ENCODE measurements around the gene SLC12A8. TPM values are rescaled to one million over a fixed set of nuclear protein-coding genes. Genes with fewer than 3 reads are reported as not detected.

Gene SLC12A8
- total and polyA plus RNA-seq, 10 of the 15 experiments (the other 5 are each of a cell fraction or from before 2014, with no cell fraction given), result 2.5 to 71.6 (median 50.1) TPM

GRCh38 chr3:125072301-125072700 lies 140.2 kb downstream of the SLC12A8 start:
- Histone ChIP-seq H3K9me3 (replicated peaks; ENCODE audit: control insufficient read depth, insufficient read depth, low read length) (no peaks in the 10 kb centered on the region), H3K4me1 (ENCODE audit: control insufficient read depth, insufficient read depth, low read length) (no peaks in the 10 kb centered on the region), H3K27ac (ENCODE audit: control insufficient read depth, insufficient read depth) (no peak overlapping the region), H2AFZ (ENCODE audit: control insufficient read depth, low read depth, low read length) (no peak overlapping the region), H4K20me1 (ENCODE audit: control insufficient read depth, insufficient read depth) (no peaks in the 10 kb centered on the region), H3K4me3 (no peak overlapping the region), H3K9ac (ENCODE audit: control insufficient read depth, insufficient read depth, low read length) (no peak overlapping the region), H3K79me2 (ENCODE audit: control insufficient read depth, insufficient read depth, low read length) (no peaks in the 10 kb centered on the region), H3K27me3 (replicated peaks in 1 of 2; ENCODE audit: control insufficient read depth in 2 of 2, insufficient read depth in 2 of 2, low read length in 1 of 2) (no peaks in the 10 kb centered on the region; a peak in 1 of 4 replicates), H3K36me3 (ENCODE audit: control insufficient read depth in 2 of 2, insufficient read depth in 2 of 2, low read length in 1 of 2) (0 out of 4 replicates have a peak, but pooled peaks cover 0 to 2% of the 10 kb centered on the region in 2 experiments), H3K4me2 (ENCODE audit: control insufficient read depth, insufficient read depth) (no peak overlapping the region)
- ATAC-seq (no peak), DNase-seq (ENCODE audit: low read depth, low spot score) (no peak), FAIRE-seq (no peak)
- ChIA-PET RAD21 (ENCODE audit: unreplicated experiment) (interaction anchor here (0.6 kb wide), 1 partner anchor 39 kb away, joined by 3 read pairs; no protein-coding TSS in a partner anchor), CTCF (no interaction called here), SMC1A (ENCODE audit: uncharacterized antibody, unreplicated experiment) (no interaction called here), POLR2A (no interaction called here)
- in situ Hi-C loops (cut with MboI) (no loop called here), intact Hi-C loops (cut with micrococcal nuclease; ENCODE audit: unreplicated experiment) (no loop called here)
- no peak for TF ChIP-seq EED (IDR thresholded peaks at IDR 0.05; ENCODE audit: low read depth)
- no peak for TF ChIP-seq ZNF274 (IDR thresholded peaks at IDR 0.05; ENCODE audit: insufficient read depth, insufficient read length)
- no peak for TF ChIP-seq CEBPB (IDR thresholded peaks at IDR 0.05; ENCODE audit: borderline replicate concordance in 1 of 2, low read depth in 2 of 2, low read length in 2 of 2)
- TF ChIP-seq SRF (IDR thresholded peaks at IDR 0.05; ENCODE audit: low read depth in 2 of 2, low read length in 2 of 2), result no peak
- no peak for TF ChIP-seq EGR1 (IDR thresholded peaks at IDR 0.05; ENCODE audit: borderline replicate concordance in 1 of 2, low read depth in 2 of 2, low read length in 2 of 2)
- TF ChIP-seq SUPT20H (IDR thresholded peaks at IDR 0.05; ENCODE audit: borderline replicate concordance, control insufficient read depth, low read depth, low read length), result no peak
- no peak for TF ChIP-seq WRNIP1 (IDR thresholded peaks at IDR 0.05; ENCODE audit: borderline replicate concordance, low read depth, low read length)
- TF ChIP-seq SKIL (IDR thresholded peaks at IDR 0.05; ENCODE audit: low read depth, poor library complexity, severe bottlenecking), result no peak
- no TSS peak for BruUV-seq (replicated peaks)
